ENCODE results near the gene MAN1A2.
"Not testable (repeated sequence)": the region's sequence is repeated elsewhere in the genome, so short reads cannot be mapped to it uniquely, and the experiment has no call there.

Gene MAN1A2

GRCh38 chr1:117367046-117368025 lies at the start of gene MAN1A2:
Gene MAN1A2 (plus strand): TSS chr1:117367449. CDS start chr1:117368184, 735 bp downstream.
- H3K4me1 Mint-ChIP-seq (ENCODE audit: low read depth) = peaks cover 77% of the 10 kb centered on the region
- peak within 1 kb of the TSS; percentile 91 for H3K4me3 Mint-ChIP-seq
- no peaks in the 10 kb centered on the region for H3K9me3 Mint-ChIP-seq
- peak within 1 kb of the TSS; percentile 96 for H3K27ac Mint-ChIP-seq
- H3K36me3 Mint-ChIP-seq (ENCODE audit: low read depth) = no peaks in the 10 kb centered on the region
- no peaks in the 10 kb centered on the region for H3K27me3 Mint-ChIP-seq

GRCh38 chr1:117318011-117318410 lies 49.2 kb upstream of the MAN1A2 start:
- Mint-ChIP-seq H3K4me1 (ENCODE audit: low read depth) (no peaks in the 10 kb centered on the region), H3K9me3 (no peaks in the 10 kb centered on the region), H3K27me3 (peaks cover 19% of the 10 kb centered on the region), H3K4me3 (no peak overlapping the region), H3K36me3 (ENCODE audit: low read depth) (no peaks in the 10 kb centered on the region), H3K27ac (no peak overlapping the region)

GRCh38 chr1:117318426-117318825 lies 48.8 kb upstream of the MAN1A2 start:
- Mint-ChIP-seq H3K27me3 (peaks cover 20% of the 10 kb centered on the region), H3K9me3 (no peaks in the 10 kb centered on the region), H3K4me3 (no peak overlapping the region), H3K4me1 (ENCODE audit: low read depth) (no peaks in the 10 kb centered on the region), H3K27ac (no peak overlapping the region), H3K36me3 (ENCODE audit: low read depth) (no peaks in the 10 kb centered on the region)

- H3K27me3 Mint-ChIP-seq = peaks cover 23% of the 10 kb centered on the region
- no peak overlapping the region for H3K4me3 Mint-ChIP-seq
- H3K36me3 Mint-ChIP-seq (ENCODE audit: low read depth) = no peaks in the 10 kb centered on the region
- no peaks in the 10 kb centered on the region for H3K9me3 Mint-ChIP-seq
- H3K4me1 Mint-ChIP-seq (ENCODE audit: low read depth) = no peaks in the 10 kb centered on the region
- H3K27ac Mint-ChIP-seq = no peak overlapping the region
Observed at GRCh38 chr1:117320515-117320914, 46.7 kb upstream of the MAN1A2 start.

GRCh38 chr1:117321680-117322609 lies 45.3 kb upstream of the MAN1A2 start:
- no peaks in the 10 kb centered on the region for H3K36me3 Mint-ChIP-seq (ENCODE audit: low read depth)
- no peaks in the 10 kb centered on the region for H3K9me3 Mint-ChIP-seq
- H3K4me1 Mint-ChIP-seq (ENCODE audit: low read depth) = no peaks in the 10 kb centered on the region
- peaks cover 17% of the 10 kb centered on the region for H3K27me3 Mint-ChIP-seq
- no peak overlapping the region for H3K27ac Mint-ChIP-seq
- no peak overlapping the region for H3K4me3 Mint-ChIP-seq

GRCh38 chr1:117324357-117324756 lies 42.9 kb upstream of the MAN1A2 start:
- Mint-ChIP-seq H3K36me3 (ENCODE audit: low read depth) (no peaks in the 10 kb centered on the region), H3K4me1 (ENCODE audit: low read depth) (no peaks in the 10 kb centered on the region), H3K4me3 (no peak overlapping the region), H3K9me3 (no peaks in the 10 kb centered on the region), H3K27me3 (peaks cover 15% of the 10 kb centered on the region), H3K27ac (no peak overlapping the region)

GRCh38 chr1:117326035-117326434 lies 41.2 kb upstream of the MAN1A2 start:
- H3K27me3 Mint-ChIP-seq; H3K4me3 Mint-ChIP-seq; H3K4me1 Mint-ChIP-seq (ENCODE audit: low read depth); H3K9me3 Mint-ChIP-seq; H3K36me3 Mint-ChIP-seq (ENCODE audit: low read depth); H3K27ac Mint-ChIP-seq: not testable (repeated sequence)

- Mint-ChIP-seq H3K27ac (no peak overlapping the region), H3K36me3 (ENCODE audit: low read depth) (no peaks in the 10 kb centered on the region), H3K4me1 (ENCODE audit: low read depth) (no peaks in the 10 kb centered on the region), H3K27me3 (peaks cover 9% of the 10 kb centered on the region), H3K4me3 (no peak overlapping the region), H3K9me3 (no peaks in the 10 kb centered on the region)
Observed at GRCh38 chr1:117327011-117327410, 40.2 kb upstream of the MAN1A2 start.

GRCh38 chr1:117335376-117336086 lies 31.7 kb upstream of the MAN1A2 start:
- Mint-ChIP-seq H3K27me3 (peaks cover 3% of the 10 kb centered on the region), H3K4me3 (no peak overlapping the region), H3K9me3 (no peaks in the 10 kb centered on the region), H3K4me1 (ENCODE audit: low read depth) (peaks cover 6% of the 10 kb centered on the region), H3K36me3 (ENCODE audit: low read depth) (no peaks in the 10 kb centered on the region), H3K27ac (no peak overlapping the region)

- Mint-ChIP-seq H3K27me3 (peaks cover 3% of the 10 kb centered on the region), H3K36me3 (ENCODE audit: low read depth) (no peaks in the 10 kb centered on the region), H3K9me3 (no peaks in the 10 kb centered on the region), H3K4me1 (ENCODE audit: low read depth) (peaks cover 10% of the 10 kb centered on the region), H3K4me3 (no peak overlapping the region), H3K27ac (no peak overlapping the region)
Observed at GRCh38 chr1:117336088-117336817, 31.0 kb upstream of the MAN1A2 start.

GRCh38 chr1:117339866-117340700 lies 27.2 kb upstream of the MAN1A2 start:
- Mint-ChIP-seq H3K9me3 (no peaks in the 10 kb centered on the region), H3K4me3 (no peak overlapping the region), H3K27ac (peak overlapping the region; percentile 7), H3K27me3 (no peaks in the 10 kb centered on the region), H3K4me1 (ENCODE audit: low read depth) (peaks cover 24% of the 10 kb centered on the region), H3K36me3 (ENCODE audit: low read depth) (no peaks in the 10 kb centered on the region)

- no peaks in the 10 kb centered on the region for H3K9me3 Mint-ChIP-seq
- H3K27ac Mint-ChIP-seq = peak overlapping the region; percentile 23
- no peaks in the 10 kb centered on the region for H3K27me3 Mint-ChIP-seq
- H3K4me1 Mint-ChIP-seq (ENCODE audit: low read depth) = peaks cover 26% of the 10 kb centered on the region
- no peaks in the 10 kb centered on the region for H3K36me3 Mint-ChIP-seq (ENCODE audit: low read depth)
- no peak overlapping the region for H3K4me3 Mint-ChIP-seq
Observed at GRCh38 chr1:117341123-117341522, 26.1 kb upstream of the MAN1A2 start.

GRCh38 chr1:117342397-117342796 lies 24.9 kb upstream of the MAN1A2 start:
- Mint-ChIP-seq H3K27ac (no peak overlapping the region), H3K4me1 (ENCODE audit: low read depth) (peaks cover 33% of the 10 kb centered on the region), H3K36me3 (ENCODE audit: low read depth) (no peaks in the 10 kb centered on the region), H3K27me3 (no peaks in the 10 kb centered on the region), H3K4me3 (no peak overlapping the region), H3K9me3 (no peaks in the 10 kb centered on the region)
